HG03135 (cell line): ENCODE results near the gene PAPPA2.
"Not testable (repeated sequence)": the region's sequence is repeated elsewhere in the genome, so short reads cannot be mapped to it uniquely, and the experiment has no call there.

Experiments
- ATAC-seq: cut with Tn5 transposase; IDR thresholded peaks from one replicate; pipeline ENCODE4 v1.9.1; 2021; ENCODE audit warnings: mild to moderate bottlenecking, moderate library complexity; ENCODE audit not compliant: unreplicated experiment

Gene PAPPA2, protein sequence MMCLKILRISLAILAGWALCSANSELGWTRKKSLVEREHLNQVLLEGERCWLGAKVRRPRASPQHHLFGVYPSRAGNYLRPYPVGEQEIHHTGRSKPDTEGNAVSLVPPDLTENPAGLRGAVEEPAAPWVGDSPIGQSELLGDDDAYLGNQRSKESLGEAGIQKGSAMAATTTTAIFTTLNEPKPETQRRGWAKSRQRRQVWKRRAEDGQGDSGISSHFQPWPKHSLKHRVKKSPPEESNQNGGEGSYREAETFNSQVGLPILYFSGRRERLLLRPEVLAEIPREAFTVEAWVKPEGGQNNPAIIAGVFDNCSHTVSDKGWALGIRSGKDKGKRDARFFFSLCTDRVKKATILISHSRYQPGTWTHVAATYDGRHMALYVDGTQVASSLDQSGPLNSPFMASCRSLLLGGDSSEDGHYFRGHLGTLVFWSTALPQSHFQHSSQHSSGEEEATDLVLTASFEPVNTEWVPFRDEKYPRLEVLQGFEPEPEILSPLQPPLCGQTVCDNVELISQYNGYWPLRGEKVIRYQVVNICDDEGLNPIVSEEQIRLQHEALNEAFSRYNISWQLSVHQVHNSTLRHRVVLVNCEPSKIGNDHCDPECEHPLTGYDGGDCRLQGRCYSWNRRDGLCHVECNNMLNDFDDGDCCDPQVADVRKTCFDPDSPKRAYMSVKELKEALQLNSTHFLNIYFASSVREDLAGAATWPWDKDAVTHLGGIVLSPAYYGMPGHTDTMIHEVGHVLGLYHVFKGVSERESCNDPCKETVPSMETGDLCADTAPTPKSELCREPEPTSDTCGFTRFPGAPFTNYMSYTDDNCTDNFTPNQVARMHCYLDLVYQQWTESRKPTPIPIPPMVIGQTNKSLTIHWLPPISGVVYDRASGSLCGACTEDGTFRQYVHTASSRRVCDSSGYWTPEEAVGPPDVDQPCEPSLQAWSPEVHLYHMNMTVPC (N-terminal part only)

DNA sequence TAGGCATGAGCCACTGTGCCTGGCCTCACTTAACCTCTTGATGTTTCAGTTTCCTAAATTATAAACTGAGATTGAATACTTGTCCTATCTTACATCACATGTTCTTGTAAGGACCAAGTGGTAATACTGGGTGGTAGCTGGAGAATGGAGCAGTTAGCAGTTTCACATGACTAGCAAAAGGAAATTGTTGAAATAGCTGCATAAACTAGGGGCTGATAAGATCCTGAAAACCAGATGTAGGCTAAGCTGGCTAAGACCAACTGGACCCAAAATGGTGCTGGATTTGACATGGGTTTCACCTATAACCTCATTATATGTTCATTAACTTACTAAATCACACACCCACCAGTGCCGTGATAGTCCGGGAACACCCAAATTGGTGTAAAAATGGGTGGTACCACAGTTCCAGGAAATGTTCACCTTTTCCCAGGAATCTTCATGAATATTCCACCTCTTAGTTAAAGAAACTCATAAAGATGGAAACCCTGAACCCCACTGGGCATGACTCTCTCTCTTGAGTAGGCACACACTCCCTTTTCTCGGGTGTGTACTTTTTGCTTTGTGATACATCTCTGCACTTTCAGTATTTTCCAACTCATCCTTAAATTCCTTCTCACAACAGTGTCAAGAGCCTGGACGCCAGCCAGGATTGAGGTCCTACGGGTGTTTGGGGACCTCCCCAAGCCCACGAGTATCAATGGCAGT, at the start of gene PAPPA2:
TSS of gene PAPPA2 (plus strand) at position 502 of the 705 bp plus-strand sequence. CDS start 93,148 bp downstream, outside the sequence.
- no peak for ATAC-seq

DNA sequence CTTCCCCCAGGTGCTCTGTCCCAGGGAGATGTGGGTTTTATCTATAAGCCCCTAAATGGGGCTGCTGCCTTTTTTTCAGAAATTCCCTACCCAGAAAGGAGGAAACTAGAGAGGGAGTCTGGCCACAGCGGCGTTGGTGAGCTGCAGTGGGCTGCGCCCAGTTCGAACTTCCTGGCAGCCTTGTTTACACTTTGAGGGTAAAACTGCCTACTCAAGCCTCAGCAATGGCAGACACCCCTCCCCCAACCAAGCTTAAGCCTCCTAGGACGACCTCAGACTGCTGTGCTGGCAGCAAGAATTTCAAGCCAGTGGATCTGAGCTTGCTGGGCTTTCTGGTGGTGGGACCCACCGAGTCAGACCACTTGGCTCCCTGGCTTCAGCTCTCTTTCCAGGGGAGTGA, 46.2 kb upstream of the PAPPA2 start:
- no peak for ATAC-seq

DNA sequence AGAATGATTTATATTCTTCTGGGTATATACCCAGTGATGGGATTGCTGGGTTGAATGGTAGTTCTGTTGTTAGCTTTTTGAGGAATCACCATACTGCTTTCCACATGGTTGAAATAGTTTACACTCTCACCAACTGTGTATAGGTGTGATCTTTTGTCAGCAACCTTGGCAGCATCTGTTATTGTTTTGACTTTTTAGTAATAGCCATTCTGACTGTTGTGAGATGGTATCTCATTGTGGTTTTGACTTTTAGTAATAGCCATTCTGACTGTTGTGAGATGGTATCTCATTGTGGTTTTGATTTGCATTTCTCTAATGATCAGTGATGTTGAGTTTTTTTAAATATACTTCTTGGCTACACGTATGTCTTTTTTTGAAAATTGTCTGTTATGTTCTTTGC, 43.4 kb upstream of the PAPPA2 start:
- not testable (repeated sequence) for ATAC-seq

DNA sequence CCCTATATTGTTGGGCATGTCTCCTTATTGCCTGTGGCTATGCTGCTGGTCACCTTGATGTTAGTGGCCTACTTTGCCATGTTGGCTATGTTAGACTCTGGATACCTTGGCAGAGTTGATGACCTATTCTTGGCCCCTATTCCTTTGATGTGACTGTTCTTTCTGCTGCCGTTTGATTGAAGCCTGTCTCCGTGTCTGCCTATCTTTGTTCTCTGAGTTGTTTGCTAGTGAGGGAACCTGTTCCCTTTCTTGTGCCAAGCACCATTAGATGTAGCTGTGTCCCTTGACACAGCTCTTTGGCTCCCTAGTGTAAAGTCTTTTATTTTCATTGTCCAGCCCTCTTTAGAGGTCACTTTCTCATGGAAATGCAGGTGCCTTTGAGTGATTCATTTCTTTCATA, 28.7 kb upstream of the PAPPA2 start:
- ATAC-seq, result no peak

DNA sequence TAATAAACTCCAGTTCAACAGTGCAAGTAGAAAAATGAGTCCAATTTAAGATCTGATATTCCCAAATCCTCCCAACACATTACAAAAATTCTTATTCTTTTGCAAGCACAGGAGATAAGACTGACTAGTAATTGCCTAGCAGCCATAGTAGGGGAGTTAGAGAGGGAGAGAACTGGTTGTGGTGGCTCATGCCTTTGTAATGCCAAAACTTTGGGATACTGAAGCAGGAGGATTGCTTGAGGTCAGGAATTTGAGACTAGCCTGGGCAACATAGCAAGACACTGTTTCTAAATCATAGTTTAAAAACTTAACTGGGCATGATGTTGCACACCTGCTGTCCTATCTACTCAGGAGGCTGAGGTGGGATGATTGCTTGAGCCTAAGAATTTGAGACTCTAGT, 26.7 kb upstream of the PAPPA2 start:
- no peak for ATAC-seq

DNA sequence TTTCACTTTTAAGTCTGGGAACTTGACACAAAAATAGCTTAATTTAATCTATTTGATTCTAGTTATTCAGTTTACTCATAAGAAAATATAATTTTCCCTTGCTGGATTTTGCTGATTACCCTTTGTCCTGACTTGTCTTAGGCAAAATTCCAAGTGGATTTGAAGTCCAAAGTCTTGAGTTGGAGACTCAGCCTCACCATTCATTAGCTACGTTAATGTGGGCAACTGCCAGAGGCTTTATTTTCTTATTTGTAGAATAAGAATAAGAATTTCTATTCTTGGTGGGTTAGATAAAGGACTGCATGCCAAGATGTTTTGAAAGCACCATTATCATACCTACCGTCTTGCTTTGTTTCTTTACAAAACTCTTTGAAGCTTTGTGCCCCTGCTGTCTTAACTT, 22.8 kb upstream of the PAPPA2 start:
- ATAC-seq, result no peak

DNA sequence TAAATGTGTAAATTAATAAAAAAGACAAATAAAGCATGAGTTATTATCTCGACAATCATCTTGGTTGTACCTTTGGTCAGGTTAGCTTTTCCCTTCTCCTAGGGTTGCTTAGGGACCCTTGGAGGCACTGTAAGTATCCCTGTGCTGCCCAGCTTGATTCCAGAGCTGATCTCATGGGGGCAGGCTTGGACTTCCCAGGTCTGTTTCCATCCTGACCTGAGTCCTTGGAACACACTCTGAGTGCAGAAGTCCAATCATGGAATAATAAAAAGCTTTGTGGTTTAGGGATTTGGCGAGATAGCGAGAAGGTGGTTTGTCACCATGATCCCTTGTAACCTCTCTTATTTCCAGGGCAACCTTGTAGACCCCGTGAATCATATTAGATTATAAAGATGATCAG, 18.7 kb upstream of the PAPPA2 start:
- no peak for ATAC-seq

DNA sequence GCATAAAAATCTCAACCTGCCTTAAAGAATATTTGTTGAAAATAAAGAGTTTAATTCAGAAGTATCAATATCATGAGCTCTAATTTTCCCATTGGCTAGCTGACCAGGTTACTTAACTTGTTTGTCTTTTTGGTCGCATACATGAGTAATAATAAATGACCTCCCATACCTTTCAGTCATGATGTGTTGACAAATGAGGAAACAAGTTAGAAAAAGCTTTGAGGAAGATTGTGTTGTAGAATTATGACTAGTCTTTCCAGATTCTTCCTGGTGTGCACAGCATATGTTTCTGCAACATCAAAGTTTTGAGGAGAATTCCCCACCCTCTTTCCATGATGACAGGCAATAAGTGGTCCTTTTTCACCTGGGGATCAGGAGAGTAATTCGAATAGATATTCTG, 17.6 kb upstream of the PAPPA2 start:
- ATAC-seq, result no peak

DNA sequence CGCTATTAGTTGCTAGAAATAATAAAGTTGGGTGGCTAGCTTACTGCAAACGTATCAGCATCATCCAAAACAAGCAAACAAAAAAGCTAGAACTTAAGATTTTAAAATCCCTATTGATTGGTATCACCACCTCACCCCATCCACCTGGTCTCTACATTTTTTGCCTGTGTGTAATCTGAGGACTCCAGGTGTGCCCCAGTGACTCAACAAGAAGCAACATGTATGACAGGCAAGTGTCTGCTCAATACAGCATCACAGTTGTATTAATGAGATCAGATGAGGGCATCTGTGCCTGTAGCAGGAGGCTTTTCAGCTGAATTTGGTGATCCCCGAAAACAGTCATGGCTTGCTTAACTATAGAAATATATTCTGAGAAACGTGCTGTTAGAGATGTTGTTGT, 14.6 kb upstream of the PAPPA2 start:
- no peak for ATAC-seq

DNA sequence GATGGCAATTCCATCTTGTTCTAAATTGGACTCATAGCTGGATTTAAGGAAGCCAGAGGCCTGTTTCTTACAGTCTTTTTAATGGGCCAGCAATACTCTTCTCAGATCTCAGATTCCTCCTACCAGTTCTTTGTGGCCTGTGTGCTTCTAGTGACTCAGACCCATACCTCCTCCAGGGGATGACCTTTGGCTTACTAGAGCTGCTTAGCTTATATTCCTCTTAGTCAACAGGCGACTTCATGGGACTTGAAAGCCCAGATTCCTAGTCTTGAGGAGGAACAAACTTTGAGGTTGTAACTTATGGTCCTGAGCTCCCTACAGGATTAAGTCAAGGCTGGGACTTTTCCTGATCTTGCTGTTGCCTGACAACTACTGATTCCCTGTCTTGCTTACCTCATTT, 12.4 kb upstream of the PAPPA2 start:
- ATAC-seq, result no peak

DNA sequence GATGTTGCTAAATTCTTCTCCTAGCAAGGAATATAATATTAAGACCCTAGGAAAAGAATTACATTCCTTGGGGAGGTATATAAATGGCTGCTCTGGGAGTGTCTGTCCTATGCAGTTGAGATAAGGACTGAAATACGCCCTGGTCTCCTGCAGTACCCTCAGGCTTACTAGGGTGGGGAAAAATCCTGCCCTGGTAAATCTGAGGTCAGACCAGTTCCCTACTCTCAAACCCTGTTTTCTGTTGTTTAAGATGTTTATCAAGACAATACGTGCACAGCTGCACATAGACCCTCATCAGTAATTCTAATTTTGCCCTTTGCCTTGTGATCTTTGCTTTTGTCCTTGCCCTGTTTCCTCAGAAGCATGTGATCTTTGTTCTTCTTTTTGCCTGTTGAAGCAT, 11.2 kb upstream of the PAPPA2 start:
- ATAC-seq, result not testable (repeated sequence)

DNA sequence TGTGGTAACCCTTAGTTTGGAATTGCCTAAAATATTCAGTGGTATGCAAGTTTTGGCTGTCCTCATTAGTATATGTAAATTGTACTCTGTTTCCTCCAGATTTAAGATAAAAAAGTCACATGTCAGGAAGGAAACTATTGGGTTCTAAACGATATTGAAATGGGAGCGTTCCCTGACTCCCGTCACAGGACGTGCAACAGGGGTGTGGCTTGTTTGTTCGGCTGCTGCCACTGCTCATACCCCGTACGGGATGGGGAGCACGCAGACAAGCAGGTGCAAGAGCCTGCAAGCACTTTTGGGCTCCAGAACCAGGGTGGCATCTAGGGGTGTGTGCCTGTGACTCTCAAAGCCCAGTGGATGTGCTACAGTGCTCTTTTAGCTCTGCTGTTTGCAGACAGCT, 6.2 kb upstream of the PAPPA2 start:
- ATAC-seq, result no peak

DNA sequence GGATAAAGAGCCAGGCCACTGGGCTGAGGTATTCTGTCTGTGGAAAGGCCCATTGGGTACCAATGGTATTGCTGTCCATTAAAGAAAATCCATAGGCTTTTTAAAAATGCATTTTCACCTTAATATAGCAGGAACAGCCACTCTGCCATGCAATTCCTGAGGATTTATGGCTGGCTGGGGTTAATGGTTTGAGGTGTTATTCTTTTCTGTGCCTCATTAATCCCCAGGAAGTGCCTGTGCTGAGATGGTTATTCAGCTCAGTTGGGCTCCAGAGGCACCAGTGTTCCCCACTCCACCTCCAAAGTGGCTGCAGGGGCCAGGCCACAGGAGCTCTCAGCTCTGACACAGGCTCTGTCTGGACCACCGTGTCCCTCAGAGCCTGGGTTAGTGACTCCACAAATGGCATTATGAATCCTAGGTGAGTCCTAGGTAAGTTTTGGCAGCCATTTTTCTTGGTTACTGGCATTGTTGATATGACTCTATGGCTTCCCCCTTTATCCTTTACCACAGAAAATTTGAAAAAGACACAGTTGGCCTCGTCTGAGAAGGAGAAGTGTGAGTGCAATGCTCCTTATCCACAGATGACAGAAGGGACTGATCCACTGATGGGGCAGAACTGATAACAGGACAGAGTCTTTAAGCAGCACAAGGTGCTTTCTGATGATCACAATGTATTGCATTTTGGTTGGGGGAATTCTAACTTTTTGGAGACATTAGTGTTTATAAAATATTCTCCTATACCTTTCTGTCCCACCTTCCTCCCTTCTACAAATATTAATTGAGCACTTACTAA, 2.2 kb upstream of the PAPPA2 start:
- ATAC-seq, result no peak

DNA sequence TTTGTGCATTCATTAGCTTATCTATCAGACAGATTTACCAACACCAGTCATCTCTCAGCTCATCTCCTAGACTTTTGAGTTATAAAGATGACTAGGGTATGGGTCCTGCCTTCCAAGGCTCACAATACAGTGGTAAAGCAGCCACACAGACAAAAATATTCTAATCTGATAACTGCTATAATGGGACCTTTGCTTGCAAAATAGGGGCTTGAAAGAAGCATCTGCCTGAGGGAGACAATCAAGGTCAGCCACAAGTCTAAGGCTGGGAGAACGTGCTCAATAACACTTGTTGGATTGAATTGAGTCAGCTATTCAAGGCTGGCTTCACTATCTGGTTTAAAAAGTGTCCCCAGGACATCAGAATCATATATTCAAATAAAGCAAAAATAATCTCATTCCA, 1.4 kb upstream of the PAPPA2 start:
- ATAC-seq, result no peak

DNA sequence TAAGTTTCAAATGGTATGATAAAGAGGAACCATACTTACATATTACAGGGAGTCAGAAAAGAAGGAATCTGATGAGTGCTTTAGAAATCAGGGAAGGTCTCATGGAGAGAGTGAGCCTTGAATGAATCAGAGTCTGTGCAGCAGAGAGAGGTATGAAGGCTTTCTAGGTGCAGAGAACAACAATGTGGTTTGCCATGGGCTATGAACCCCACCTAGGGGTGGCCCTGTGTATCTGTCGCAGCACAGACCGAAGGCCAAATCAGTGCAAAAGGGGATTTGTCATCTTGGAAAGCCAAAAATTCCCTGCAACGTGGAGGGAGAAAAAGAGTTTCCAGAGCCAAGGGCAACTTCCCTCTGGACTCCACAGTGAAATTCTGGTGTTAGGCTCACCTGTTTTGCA, 3.5 kb downstream of the PAPPA2 start:
- no peak for ATAC-seq

DNA sequence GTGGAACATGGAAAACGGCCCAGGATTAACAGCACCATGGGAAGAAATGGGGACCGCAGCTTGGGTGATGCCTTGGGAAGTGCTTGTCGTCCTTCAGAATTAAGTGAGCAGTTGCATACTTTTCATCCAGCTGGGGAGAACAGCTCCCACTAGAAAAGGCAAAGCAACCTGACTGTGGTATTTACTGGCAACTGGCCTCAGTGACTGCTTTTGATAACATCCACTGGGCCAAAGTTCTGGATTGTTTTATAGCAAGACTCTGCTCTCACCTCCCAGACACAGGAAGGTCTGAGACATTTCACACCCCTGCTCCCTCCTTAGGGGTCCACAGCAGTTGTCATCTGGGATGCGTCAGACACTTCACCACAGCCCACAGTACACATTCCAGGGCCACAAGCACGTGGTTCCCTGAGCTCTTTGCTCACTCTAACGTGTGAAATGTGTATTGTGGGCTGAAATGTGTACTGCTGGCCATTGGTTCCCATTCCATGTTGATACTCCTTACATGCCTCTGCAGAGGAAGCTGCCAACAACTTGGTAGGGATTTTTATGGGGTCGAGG, 6.6 kb downstream of the PAPPA2 start:
- ATAC-seq, result no peak

DNA sequence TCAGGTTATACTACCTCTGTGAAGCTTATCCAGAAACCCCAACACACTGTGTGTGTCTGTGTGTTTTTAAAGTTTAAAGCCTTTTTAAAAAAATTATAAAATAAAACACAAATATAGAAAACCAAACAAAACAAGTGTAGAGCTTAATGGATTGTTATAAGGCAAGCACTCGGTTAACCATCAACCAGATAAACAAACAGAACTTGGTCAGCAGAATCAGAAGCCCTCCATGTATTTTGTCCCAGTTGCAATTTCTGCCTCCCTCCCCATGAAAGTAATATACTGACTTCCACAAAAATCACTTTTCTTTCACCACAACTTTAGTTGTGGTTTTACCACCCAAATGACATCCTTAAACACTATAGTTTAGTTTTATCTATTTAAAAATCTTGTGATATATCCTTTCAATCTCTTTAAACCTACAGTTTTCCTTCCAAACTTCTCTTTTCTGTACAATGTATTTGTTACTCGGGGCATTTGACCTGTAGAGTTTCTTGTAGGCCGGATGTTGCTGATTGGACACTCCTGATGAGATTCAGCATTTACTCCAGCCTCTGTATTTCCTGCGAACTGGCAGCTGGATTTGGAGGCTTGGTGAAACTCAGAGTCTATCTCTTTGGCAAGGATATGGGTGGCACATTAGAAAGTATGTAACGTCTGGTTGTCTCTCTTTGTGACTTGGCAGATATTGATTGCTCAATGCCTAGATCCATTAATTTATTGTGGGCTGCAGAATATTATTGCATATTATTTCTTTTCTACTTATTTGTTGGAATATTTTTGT, 8.6 kb downstream of the PAPPA2 start:
- ATAC-seq, result no peak

DNA sequence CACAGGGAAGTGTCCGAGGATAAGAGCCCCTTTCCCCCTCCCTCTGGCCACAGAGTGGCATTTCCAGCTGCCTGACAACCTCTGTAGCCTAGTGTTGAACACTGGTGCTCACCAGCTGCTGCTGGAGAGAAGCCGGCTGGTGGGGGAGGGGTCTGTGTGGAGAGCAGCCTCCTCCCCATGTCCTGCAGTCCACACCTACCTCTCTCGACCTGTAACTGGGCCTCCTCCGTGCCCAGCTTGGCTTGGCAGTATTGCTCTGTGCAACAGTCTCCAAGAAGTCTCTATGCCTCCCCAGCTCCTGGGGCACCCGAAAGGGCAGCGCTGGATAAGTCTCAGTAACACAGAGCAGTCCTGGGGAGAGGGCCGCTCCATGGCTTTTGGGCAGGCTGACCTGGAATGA, 17.0 kb downstream of the PAPPA2 start:
- no peak for ATAC-seq

DNA sequence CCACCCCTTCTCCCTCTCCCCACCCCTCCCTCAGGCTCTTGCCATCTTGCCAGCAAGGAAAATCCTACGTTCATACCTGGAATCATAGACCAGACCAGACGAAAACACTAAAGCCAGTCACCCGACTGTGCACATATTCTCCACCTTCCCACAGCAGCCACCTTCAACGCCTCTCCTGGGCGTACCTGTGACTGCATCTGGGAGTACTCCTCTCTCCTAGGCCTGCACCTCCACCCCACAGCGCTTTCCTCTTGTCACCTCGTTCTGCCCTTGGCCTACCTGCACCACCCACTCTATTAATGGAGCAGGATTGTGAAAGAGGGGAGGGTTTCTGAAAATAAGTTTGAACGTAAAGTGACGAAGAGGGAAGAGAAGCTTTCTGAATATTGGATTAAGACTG, 17.8 kb downstream of the PAPPA2 start:
- ATAC-seq, result no peak
